Neutrophil (primary cell): Measurements from ENCODE around the gene DSCAML1.

Source experiments
- H3K27ac ChIP-seq: fragments of 200-600 bp; sonication (generic); 2 replicates; pipeline ENCODE4 v1.5.1; 2016; ENCODE audit warnings: mild to moderate bottlenecking, moderate library complexity
- H3K27me3 ChIP-seq: fragments of 200-600 bp; sonication (generic); 2 replicates; pipeline ENCODE4 v1.6.0; 2016; ENCODE audit warnings: mild to moderate bottlenecking
- H3K36me3 ChIP-seq: fragments of 200-600 bp; sonication (generic); 2 replicates; pipeline ENCODE4 v1.5.1; 2017
- H3K4me1 ChIP-seq, 2 experiments: fragments of 200-600 bp in 1 of 2; sonication (generic) in 1 of 2; 1 replicate in 1 of 2; 2 replicates in 1 of 2; pipeline versions ENCODE4 v1.5.1 to v1.6.1; 2013 to 2016; ENCODE audit warnings: low read depth in 1 of 2, low read length in 1 of 2, mild to moderate bottlenecking in 1 of 2, moderate library complexity in 1 of 2; ENCODE audit not compliant: control insufficient read depth in 1 of 2, insufficient read depth in 1 of 2
- H3K4me3 ChIP-seq, 2 experiments: fragments of 200-600 bp in 1 of 2; sonication (generic) in 1 of 2; 1 replicate in 1 of 2; 2 replicates in 1 of 2; pipeline ENCODE4 v1.5.1; 2013 to 2016; ENCODE audit warnings: low read depth in 1 of 2, low read length in 1 of 2, mild to moderate bottlenecking in 1 of 2, moderate library complexity in 1 of 2
- H3K9me3 ChIP-seq: fragments of 200-600 bp; sonication (generic); 2 replicates; pipeline ENCODE4 v1.5.1; 2016
- TF ChIP-seq, protein P1 (sequence below): fragments of 200-600 bp; sonication (generic); IDR thresholded peaks from 2 replicates; pipeline ENCODE4 v1.5.1; 2016; ENCODE audit warnings: antibody characterized with exemption

The DSCAML1 gene

GRCh38 chr11:117583063-117583801 lies 213.8 kb downstream of the DSCAML1 start:
- Histone ChIP-seq H3K4me1 (no peaks in the 10 kb centered on the region), H3K4me3 (no peak overlapping the region), H3K27me3 (peaks cover 16% of the 10 kb centered on the region), H3K9me3 (no peaks in the 10 kb centered on the region), H3K27ac (no peak overlapping the region), H3K36me3 (no peaks in the 10 kb centered on the region)
- TF ChIP-seq, protein P1, sequence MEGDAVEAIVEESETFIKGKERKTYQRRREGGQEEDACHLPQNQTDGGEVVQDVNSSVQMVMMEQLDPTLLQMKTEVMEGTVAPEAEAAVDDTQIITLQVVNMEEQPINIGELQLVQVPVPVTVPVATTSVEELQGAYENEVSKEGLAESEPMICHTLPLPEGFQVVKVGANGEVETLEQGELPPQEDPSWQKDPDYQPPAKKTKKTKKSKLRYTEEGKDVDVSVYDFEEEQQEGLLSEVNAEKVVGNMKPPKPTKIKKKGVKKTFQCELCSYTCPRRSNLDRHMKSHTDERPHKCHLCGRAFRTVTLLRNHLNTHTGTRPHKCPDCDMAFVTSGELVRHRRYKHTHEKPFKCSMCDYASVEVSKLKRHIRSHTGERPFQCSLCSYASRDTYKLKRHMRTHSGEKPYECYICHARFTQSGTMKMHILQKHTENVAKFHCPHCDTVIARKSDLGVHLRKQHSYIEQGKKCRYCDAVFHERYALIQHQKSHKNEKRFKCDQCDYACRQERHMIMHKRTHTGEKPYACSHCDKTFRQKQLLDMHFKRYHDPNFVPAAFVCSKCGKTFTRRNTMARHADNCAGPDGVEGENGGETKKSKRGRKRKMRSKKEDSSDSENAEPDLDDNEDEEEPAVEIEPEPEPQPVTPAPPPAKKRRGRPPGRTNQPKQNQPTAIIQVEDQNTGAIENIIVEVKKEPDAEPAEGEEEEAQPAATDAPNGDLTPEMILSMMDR: no peak

GRCh38 chr11:117582433-117582832 lies 214.6 kb downstream of the DSCAML1 start:
- H3K4me3 ChIP-seq: no peak overlapping the region
- no peaks in the 10 kb centered on the region for H3K9me3 ChIP-seq
- H3K4me1 ChIP-seq: no peaks in the 10 kb centered on the region
- peaks cover 16% of the 10 kb centered on the region for H3K27me3 ChIP-seq
- TF ChIP-seq, protein P1: no peak
- no peaks in the 10 kb centered on the region for H3K36me3 ChIP-seq
- H3K27ac ChIP-seq: no peak overlapping the region

- Histone ChIP-seq H3K9me3 (no peaks in the 10 kb centered on the region), H3K27ac (no peak overlapping the region), H3K4me3 (no peak overlapping the region), H3K36me3 (no peaks in the 10 kb centered on the region), H3K27me3 (peaks cover 16% of the 10 kb centered on the region), H3K4me1 (no peaks in the 10 kb centered on the region)
- TF ChIP-seq, protein P1: no peak
Measured at GRCh38 chr11:117580866-117581265, 216.2 kb downstream of the DSCAML1 start.

DNA sequence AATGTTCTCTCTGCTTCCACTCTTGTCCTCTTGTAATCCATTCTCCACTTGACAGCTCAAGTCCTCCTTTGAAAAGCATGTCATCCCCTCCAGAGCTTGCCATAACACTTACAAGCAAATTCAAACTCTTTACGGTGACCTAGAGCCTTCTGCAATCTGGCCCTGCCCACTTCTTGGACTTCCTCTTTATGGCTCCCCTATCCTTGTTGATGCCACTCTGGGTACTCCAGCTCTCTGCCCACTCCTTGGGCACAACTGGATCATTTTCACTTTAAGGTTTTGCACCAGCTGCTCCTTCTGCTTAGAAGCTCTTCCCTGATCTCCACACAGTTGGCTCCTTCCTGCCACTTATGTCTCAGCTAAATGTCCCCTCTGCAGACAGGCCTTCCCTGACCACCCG lies 217.9 kb downstream of the DSCAML1 start:
- H3K4me3 ChIP-seq: no peak overlapping the region
- peaks cover 12% of the 10 kb centered on the region for H3K27me3 ChIP-seq
- TF ChIP-seq, protein P1: no peak
- H3K9me3 ChIP-seq: no peaks in the 10 kb centered on the region
- no peaks in the 10 kb centered on the region for H3K4me1 ChIP-seq
- no peaks in the 10 kb centered on the region for H3K36me3 ChIP-seq
- no peak overlapping the region for H3K27ac ChIP-seq

DNA sequence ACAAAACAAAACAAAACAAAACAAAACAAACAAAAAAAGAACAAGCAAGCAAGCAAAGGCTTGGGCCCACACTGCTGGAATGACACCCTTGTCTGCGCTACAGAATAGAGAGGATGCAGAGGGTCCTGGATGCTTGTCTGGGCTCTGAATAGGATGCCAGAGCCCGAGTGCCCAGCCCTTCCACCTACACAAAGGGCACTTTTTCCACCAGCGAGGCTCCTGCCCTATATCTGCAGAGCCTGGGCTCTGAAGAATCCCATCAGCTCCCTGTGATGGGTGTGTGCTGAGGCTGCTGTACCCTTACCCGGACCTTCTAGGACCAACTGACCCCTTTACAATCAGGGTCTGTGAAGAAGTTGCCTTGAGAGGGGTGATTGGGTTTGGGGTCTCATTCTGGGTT lies 221.2 kb downstream of the DSCAML1 start:
- H3K27me3 ChIP-seq: peaks cover 3% of the 10 kb centered on the region
- H3K36me3 ChIP-seq: no peaks in the 10 kb centered on the region
- no peaks in the 10 kb centered on the region for H3K9me3 ChIP-seq
- no peak overlapping the region for H3K4me3 ChIP-seq
- TF ChIP-seq, protein P1: no peak
- H3K4me1 ChIP-seq: peaks cover 0 to 11% of the 10 kb centered on the region in 2 experiments
- H3K27ac ChIP-seq: no peak overlapping the region
